Measurements from ENCODE around the gene PLA2G1B.
"Not testable (repeated sequence)": the region's sequence is repeated elsewhere in the genome, so short reads cannot be mapped to it uniquely, and the experiment has no call there.

The PLA2G1B gene

GRCh38 chr12:120358412-120359100 is 31.0 kb upstream of the PLA2G1B start:
- DNase-seq (ENCODE audit: low read depth in 2 of 2) = no peak

- DNase-seq (ENCODE audit: low read depth in 2 of 2) = no peak
Observed at GRCh38 chr12:120357104-120357503, 29.5 kb upstream of the PLA2G1B start.

- DNase-seq (ENCODE audit: low read depth in 2 of 2) = peak; percentile 40 to 63
Observed at GRCh38 chr12:120356567-120357030, 29.0 kb upstream of the PLA2G1B start.

- DNase-seq (ENCODE audit: low read depth in 2 of 2) = no peak
Observed at GRCh38 chr12:120353556-120354317, 26.2 kb upstream of the PLA2G1B start.

- DNase-seq (ENCODE audit: low read depth in 2 of 2) = no peak
Observed at GRCh38 chr12:120353136-120353535, 25.6 kb upstream of the PLA2G1B start.

- DNase-seq (ENCODE audit: low read depth in 2 of 2) = no peak
Observed at GRCh38 chr12:120352117-120352516, 24.5 kb upstream of the PLA2G1B start.

GRCh38 chr12:120350576-120351350 is 23.2 kb upstream of the PLA2G1B start:
- no peak for DNase-seq (ENCODE audit: low read depth in 2 of 2)

- DNase-seq (ENCODE audit: low read depth in 2 of 2) = no peak
Observed at GRCh38 chr12:120347766-120348165, 20.2 kb upstream of the PLA2G1B start.

GRCh38 chr12:120346681-120347080 is 19.1 kb upstream of the PLA2G1B start:
- no peak for DNase-seq (ENCODE audit: low read depth in 2 of 2)

- no peak for DNase-seq (ENCODE audit: low read depth in 2 of 2)
Observed at GRCh38 chr12:120346031-120346430, 18.5 kb upstream of the PLA2G1B start.

GRCh38 chr12:120343692-120344091 is 16.1 kb upstream of the PLA2G1B start:
- no peak for DNase-seq (ENCODE audit: low read depth in 2 of 2)

- DNase-seq (ENCODE audit: low read depth in 2 of 2) = no peak
Observed at GRCh38 chr12:120343039-120343537, 15.5 kb upstream of the PLA2G1B start.

GRCh38 chr12:120342175-120343038 is 14.8 kb upstream of the PLA2G1B start:
- DNase-seq (ENCODE audit: low read depth in 2 of 2) = no peak

- DNase-seq (ENCODE audit: low read depth in 2 of 2) = no peak
Observed at GRCh38 chr12:120339256-120339655, 11.7 kb upstream of the PLA2G1B start.

- no peak for DNase-seq (ENCODE audit: low read depth in 2 of 2)
Observed at GRCh38 chr12:120337730-120338129, 10.2 kb upstream of the PLA2G1B start.

- not testable (repeated sequence) for DNase-seq (ENCODE audit: low read depth in 2 of 2)
Observed at GRCh38 chr12:120336392-120336791, 8.8 kb upstream of the PLA2G1B start.

- not testable (repeated sequence) for DNase-seq (ENCODE audit: low read depth in 2 of 2)
Observed at GRCh38 chr12:120335447-120335846, 7.9 kb upstream of the PLA2G1B start.

- DNase-seq (ENCODE audit: low read depth in 2 of 2) = no peak
Observed at GRCh38 chr12:120332523-120332922, 4.9 kb upstream of the PLA2G1B start.

GRCh38 chr12:120332041-120332440 is 4.5 kb upstream of the PLA2G1B start:
- DNase-seq (ENCODE audit: low read depth in 2 of 2) = no peak

GRCh38 chr12:120331390-120331789 is 3.8 kb upstream of the PLA2G1B start:
- no peak for DNase-seq (ENCODE audit: low read depth in 2 of 2)

- DNase-seq (ENCODE audit: low read depth in 2 of 2) = no peak
Observed at GRCh38 chr12:120328228-120328627, 649 bp upstream of the PLA2G1B start.

All from stimulated activated CD4-positive, alpha-beta T cell treated with anti-CD3 and anti-CD28 coated beads, Interleukin-1b, Interleukin-23, amount 100 ng/mL, for 1 hour (primary cell).